ENCODE data around the gene POLK.

Gene POLK

DNA sequence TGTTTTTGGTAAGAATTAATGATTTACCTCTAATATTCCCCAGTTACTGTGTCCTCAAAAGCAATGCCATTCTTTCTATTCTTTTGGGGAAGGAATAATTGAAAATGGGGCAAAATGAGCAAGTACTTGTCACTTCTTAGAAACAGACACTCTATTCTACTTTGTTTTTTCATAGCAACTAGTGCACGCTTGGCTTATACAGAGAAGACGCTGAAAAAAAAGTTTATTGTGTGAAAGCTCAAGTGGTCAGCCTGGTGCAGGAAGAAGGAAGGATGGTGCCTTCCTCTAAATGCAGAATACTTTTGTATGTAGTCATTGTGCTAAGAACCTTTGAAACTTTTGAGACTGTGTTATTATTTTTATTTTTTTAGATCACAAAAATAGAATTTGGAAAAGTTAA is 129.1 kb downstream of the POLK start:
- DNase-seq: no peak

DNA sequence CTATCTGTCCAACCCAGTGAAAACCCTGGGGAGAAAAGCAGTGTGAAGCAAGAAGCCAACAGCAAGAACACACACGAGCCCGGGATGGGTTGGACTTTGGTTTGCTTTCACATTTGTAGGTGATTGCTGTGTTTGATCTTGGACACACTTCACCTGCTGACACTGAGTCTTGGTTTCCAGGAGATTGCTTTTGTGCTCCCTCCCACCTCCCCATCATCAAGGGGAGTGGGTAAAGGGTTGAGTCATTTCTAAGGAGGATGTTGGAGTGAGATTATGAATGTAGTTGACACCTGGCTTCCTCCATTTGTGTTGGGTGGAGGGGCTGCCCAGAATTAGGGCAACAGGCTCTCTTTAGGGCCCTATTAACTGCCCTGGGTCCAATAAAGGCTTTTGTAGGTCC is 137.0 kb downstream of the POLK start:
- DNase-seq: no peak
